Ishikawa (cell line): ENCODE results near the gene IGF2BP3.

ENCODE experiments used
- CREB1 ChIP-seq: IDR thresholded peaks from 2 replicates; pipeline ENCODE4 v1.6.1; 2012; ENCODE audit warnings: low read depth
- EGR1 ChIP-seq: IDR thresholded peaks from 2 replicates; pipeline ENCODE4 v1.6.1; 2012
- EP300 ChIP-seq: IDR thresholded peaks from 2 replicates; pipeline ENCODE4 v1.6.1; 2012; ENCODE audit warnings: borderline replicate concordance
- REST ChIP-seq: IDR thresholded peaks from 2 replicates; pipeline ENCODE4 v1.6.1; 2012; ENCODE audit warnings: low read depth, mild to moderate bottlenecking
- TCF12 ChIP-seq: IDR thresholded peaks from 2 replicates; pipeline ENCODE4 v1.6.1; 2012; ENCODE audit warnings: low read depth
- YY1 ChIP-seq: IDR thresholded peaks from 2 replicates; pipeline ENCODE4 v1.6.1; 2012; ENCODE audit warnings: low read depth
- ZBTB7A ChIP-seq: IDR thresholded peaks from 2 replicates; pipeline ENCODE4 v1.6.1; 2012; ENCODE audit warnings: low read depth
- TF ChIP-seq, protein P1 (sequence below): IDR thresholded peaks from 2 replicates; pipeline ENCODE4 v1.6.1; 2012

- TF ChIP-seq TCF12 (no peak), EGR1 (no peak), REST (no peak), CREB1 (no peak), YY1 (no peak), EP300 (no peak), ZBTB7A (no peak)
- TF ChIP-seq, protein P1, sequence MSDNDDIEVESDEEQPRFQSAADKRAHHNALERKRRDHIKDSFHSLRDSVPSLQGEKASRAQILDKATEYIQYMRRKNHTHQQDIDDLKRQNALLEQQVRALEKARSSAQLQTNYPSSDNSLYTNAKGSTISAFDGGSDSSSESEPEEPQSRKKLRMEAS: no peak
Observed at GRCh38 chr7:23454881-23455526, 15.3 kb downstream of the IGF2BP3 start.
